Sigmoid colon (tissue), 7 donors: ENCODE data around the gene NPC1. TPM values are rescaled to one million over a fixed set of nuclear protein-coding genes. Genes with fewer than 3 reads are reported as not detected.

Experiments
- DNase-seq: peaks from one replicate; pipeline ENCODE4 v3.0.0-alpha.2; 2019
- H3K27ac ChIP-seq, 4 donors: fragments of 200-600 bp; sonication (generic); one replicate each; pipeline ENCODE4 v1.5.1; 2016 to 2019; ENCODE audit warnings: mild to moderate bottlenecking in 1 of 4
- H3K27me3 ChIP-seq, 3 donors: fragments of 200-600 bp; sonication (generic); one replicate each; pipeline ENCODE4 v1.5.1; 2019; ENCODE audit warnings: mild to moderate bottlenecking in 1 of 3
- H3K36me3 ChIP-seq, 4 donors: fragments of 200-600 bp; sonication (generic); one replicate each; pipeline ENCODE4 v1.5.1; 2016 to 2019
- H3K4me1 ChIP-seq, 4 donors: fragments of 200-600 bp; sonication (generic); one replicate each; pipeline ENCODE4 v1.5.1; 2017 to 2019
- H3K4me3 ChIP-seq, 4 donors: fragments of 200-600 bp; sonication (generic); one replicate each; pipeline ENCODE4 v1.5.1; 2017 to 2019; ENCODE audit warnings: mild to moderate bottlenecking in 2 of 4, moderate library complexity in 1 of 4
- H3K9me3 ChIP-seq, 4 donors: fragments of 200-600 bp in 3 of 4; sonication (generic) in 3 of 4; one replicate each; pipeline versions ENCODE4 v1.5.1 to v1.6.1; 2013 to 2019
- CTCF ChIP-seq, 4 experiments: fragments of 450-650 bp in 3 of 4; fragments of 200-600 bp in 1 of 4; IDR thresholded peaks; one replicate each; pipeline ENCODE4 v1.5.1; 2016 to 2019; ENCODE audit warnings: antibody characterized with exemption in 4 of 4, mild to moderate bottlenecking in 3 of 4, moderate library complexity in 2 of 4
- EP300 ChIP-seq, 4 donors: sonication (generic); formaldehyde crosslinking; IDR thresholded peaks; one replicate each; pipeline ENCODE4 v1.6.1; 2017; ENCODE audit warnings: antibody characterized with exemption in 4 of 4
- POLR2A ChIP-seq, 2 donors: fragments of 450-650 bp; IDR thresholded peaks; one replicate each; pipeline ENCODE4 v1.6.1; 2016; ENCODE audit warnings: antibody characterized with exemption in 2 of 2, mild to moderate bottlenecking in 2 of 2, moderate library complexity in 2 of 2
- POLR2AphosphoS5 ChIP-seq, 4 donors: sonication (generic); formaldehyde crosslinking; IDR thresholded peaks; one replicate each; pipeline ENCODE4 v1.6.1; 2017; ENCODE audit warnings: antibody characterized with exemption in 4 of 4
- WGBS, 2 donors: extraction: QIAGEN DNeasy Blood & Tissue Kit; methylation state at CpG; one replicate each; pipeline ENCODE4 v1.1.7; 2013; 5-methylcytosine and 5-hydroxymethylcytosine counted together
- intact Hi-C: fragments of 100-400 bp; cut with DNase I; formaldehyde crosslinking; loops from one replicate; pipeline ENCODE4 v1.15.1; 2023
- polyA plus RNA-seq, 3 donors: library from polyadenylated mRNA; stranded (reverse); fragments of 200-250 nt; gene quantifications; one replicate each; pipeline ENCODE4 v1.2.3, GENCODE V29; 2013
- total RNA-seq, 4 donors: library from RNA; depleted of rRNA; stranded (reverse); fragments of >200 nt; gene quantifications; one replicate each; pipeline ENCODE4 v1.1.0, GENCODE V29; 2016
- donor health status: healthy with polysubstance abuse.
- donor health status: Bipolar disorder and iron deficiency.
- donor health status: healthy.

NPC1 gene
- total and polyA plus RNA-seq, 7 donors, result 9.0 to 59.2 (median 34.9) TPM

GRCh38 chr18:23532848-23533247, 53.5 kb downstream of the NPC1 start:
- no peaks in the 10 kb centered on the region for H3K27me3 ChIP-seq
- WGBS, 2 donors, result 79 to 82% methylated on average over 4 of the region's 4 CpGs
- intact Hi-C loops, result no loop called here
- no peak for DNase-seq
- peaks cover 38 to 98% (median 82%) of the 10 kb centered on the region in 4 donors for H3K36me3 ChIP-seq
- TF ChIP-seq POLR2A (IDR thresholded peaks at IDR 0.05) (no peak), EP300 (IDR thresholded peaks at IDR 0.05) (no peak), CTCF (IDR thresholded peaks at IDR 0.05) (no peak), POLR2AphosphoS5 (IDR thresholded peaks at IDR 0.05) (no peak)
- no peak overlapping the region for H3K4me3 ChIP-seq
- no peaks in the 10 kb centered on the region for H3K9me3 ChIP-seq
- H3K27ac ChIP-seq, result peak overlapping the region in 1 of 4 donors; percentile 2
- H3K4me1 ChIP-seq, result peaks cover 0 to 7% (median 0%) of the 10 kb centered on the region in 4 donors

- peaks cover 31 to 98% (median 76%) of the 10 kb centered on the region in 4 donors for H3K36me3 ChIP-seq
- no peak overlapping the region for H3K27ac ChIP-seq
- peaks cover 0 to 7% (median 0%) of the 10 kb centered on the region in 4 donors for H3K4me1 ChIP-seq
- no peaks in the 10 kb centered on the region for H3K27me3 ChIP-seq
- intact Hi-C loops, result no loop called here
- no peak for DNase-seq
- no peak overlapping the region for H3K4me3 ChIP-seq
- 94 to 96% methylated on average over 13 of the region's 13 CpGs for WGBS, 2 donors
- no peaks in the 10 kb centered on the region for H3K9me3 ChIP-seq
- TF ChIP-seq POLR2AphosphoS5 (IDR thresholded peaks at IDR 0.05) (peak in 1 of 4 donors; percentile 12), POLR2A (IDR thresholded peaks at IDR 0.05) (no peak)
Measured at GRCh38 chr18:23531912-23532311, 54.4 kb downstream of the NPC1 start.

- no peaks in the 10 kb centered on the region for H3K9me3 ChIP-seq
- no peak overlapping the region for H3K4me3 ChIP-seq
- H3K36me3 ChIP-seq, result peaks cover 26 to 98% (median 71%) of the 10 kb centered on the region in 4 donors
- H3K27ac ChIP-seq, result no peak overlapping the region
- WGBS, 2 donors, result 88 to 91% methylated on average over 7 of the region's 7 CpGs
- no peak for TF ChIP-seq POLR2AphosphoS5 (IDR thresholded peaks at IDR 0.05)
- no peak for TF ChIP-seq EP300 (IDR thresholded peaks at IDR 0.05)
- no peak for TF ChIP-seq POLR2A (IDR thresholded peaks at IDR 0.05)
- no peak for TF ChIP-seq CTCF (IDR thresholded peaks at IDR 0.05)
- no peak for DNase-seq
- peaks cover 0 to 7% (median 0%) of the 10 kb centered on the region in 4 donors for H3K4me1 ChIP-seq
- intact Hi-C loops, result no loop called here
- H3K27me3 ChIP-seq, result no peaks in the 10 kb centered on the region
Measured at GRCh38 chr18:23530195-23530594, 56.1 kb downstream of the NPC1 start.

- Histone ChIP-seq H3K4me1 (peaks cover 0 to 7% (median 0%) of the 10 kb centered on the region in 4 donors), H3K36me3 (peaks cover 20 to 98% (median 65%) of the 10 kb centered on the region in 4 donors), H3K9me3 (no peaks in the 10 kb centered on the region), H3K4me3 (no peak overlapping the region), H3K27ac (no peak overlapping the region), H3K27me3 (no peaks in the 10 kb centered on the region)
- DNase-seq, result no peak
- intact Hi-C loops, result no loop called here
- 86 to 90% methylated on average over 3 of the region's 3 CpGs for WGBS, 2 donors
- TF ChIP-seq POLR2AphosphoS5 (IDR thresholded peaks at IDR 0.05) (no peak), EP300 (IDR thresholded peaks at IDR 0.05) (no peak), POLR2A (IDR thresholded peaks at IDR 0.05) (no peak), CTCF (IDR thresholded peaks at IDR 0.05) (no peak)
Measured at GRCh38 chr18:23529604-23530003, 56.7 kb downstream of the NPC1 start.

- TF ChIP-seq CTCF (IDR thresholded peaks at IDR 0.05) (no peak), POLR2AphosphoS5 (IDR thresholded peaks at IDR 0.05) (peak in 1 of 4 donors; percentile 30)
- H3K27ac ChIP-seq, result peak overlapping the region in 1 of 4 donors; percentile 39
- DNase-seq, result peak; percentile 77
- no peak overlapping the region for H3K4me3 ChIP-seq
- intact Hi-C loops, result no loop called here
- H3K9me3 ChIP-seq, result no peaks in the 10 kb centered on the region
- peaks cover 0 to 7% (median 0%) of the 10 kb centered on the region in 4 donors for H3K4me1 ChIP-seq
- H3K36me3 ChIP-seq, result peaks cover 12 to 98% (median 61%) of the 10 kb centered on the region in 4 donors
- no peaks in the 10 kb centered on the region for H3K27me3 ChIP-seq
- WGBS, 2 donors, result 86% methylated on average over 20 of the region's 20 CpGs
Measured at GRCh38 chr18:23528580-23529472, 57.5 kb downstream of the NPC1 start.
